Body of pancreas (tissue), 4 donors: Measurements from ENCODE around the gene GCNA.

Experiments
- CTCF ChIP-seq, 7 experiments: fragments of 450-650 bp in 4 of 7; fragments of 200-600 bp in 3 of 7; sonication (generic) in 3 of 7; IDR thresholded peaks; one replicate each; pipeline ENCODE4 v1.5.1; 2016 to 2019; ENCODE audit warnings: antibody characterized with exemption in 7 of 7
- POLR2A ChIP-seq, 3 donors: fragments of 450-650 bp; IDR thresholded peaks; one replicate each; pipeline ENCODE4 v1.6.1; 2016; ENCODE audit warnings: antibody characterized with exemption in 3 of 3, mild to moderate bottlenecking in 2 of 3

GRCh38 chrX:71533851-71534561 lies 44.2 kb upstream of the GCNA start:
- TF ChIP-seq POLR2A (IDR thresholded peaks at IDR 0.05) (no peak), CTCF (IDR thresholded peaks at IDR 0.05) (no peak)
